DOHH2 (cell line): ENCODE data around the gene SYNGR1.

ENCODE experiments used
- CTCF ChIP-seq: fragments of 200-600 bp; sonication (generic); IDR thresholded peaks from one replicate; pipeline ENCODE4 v1.5.1; 2014; ENCODE audit warnings: antibody characterized with exemption, mild to moderate bottlenecking, low read depth, low read length; ENCODE audit not compliant: poor library complexity, severe bottlenecking
- EZH2phosphoT487 ChIP-seq: fragments of 200-600 bp; sonication (generic); IDR thresholded peaks from 2 replicates; pipeline ENCODE4 v1.6.1; 2017; ENCODE audit warnings: borderline replicate concordance, mild to moderate bottlenecking, antibody characterized with exemption, low read length, moderate library complexity, mixed read lengths

GRCh38 chr22:39315389-39315788 lies 34.4 kb upstream of the SYNGR1 start:
- TF ChIP-seq CTCF: no peak
- TF ChIP-seq EZH2phosphoT487: no peak
